Measurements from ENCODE around the gene MBD5.

The MBD5 gene

GRCh38 chr2:148263890-148264289 lies 243.0 kb downstream of the MBD5 start:
- no peak for DNase-seq
- TF ChIP-seq CTCF (IDR thresholded peaks at IDR 0.05; ENCODE audit: low read depth, low read length, missing control alignments): no peak
- H3K4me3 ChIP-seq (ENCODE audit: low read depth, low read length): no peak overlapping the region
- no peak overlapping the region for H3K27ac ChIP-seq
- H3K27me3 ChIP-seq (replicated peaks): no peaks in the 10 kb centered on the region
- H3K36me3 ChIP-seq (replicated peaks): no peaks in the 10 kb centered on the region
- in situ Hi-C loops (cut with HindIII; ENCODE audit: low pct_ligation_motif_present, low sequenced_read_pairs): no loop called here

DNA sequence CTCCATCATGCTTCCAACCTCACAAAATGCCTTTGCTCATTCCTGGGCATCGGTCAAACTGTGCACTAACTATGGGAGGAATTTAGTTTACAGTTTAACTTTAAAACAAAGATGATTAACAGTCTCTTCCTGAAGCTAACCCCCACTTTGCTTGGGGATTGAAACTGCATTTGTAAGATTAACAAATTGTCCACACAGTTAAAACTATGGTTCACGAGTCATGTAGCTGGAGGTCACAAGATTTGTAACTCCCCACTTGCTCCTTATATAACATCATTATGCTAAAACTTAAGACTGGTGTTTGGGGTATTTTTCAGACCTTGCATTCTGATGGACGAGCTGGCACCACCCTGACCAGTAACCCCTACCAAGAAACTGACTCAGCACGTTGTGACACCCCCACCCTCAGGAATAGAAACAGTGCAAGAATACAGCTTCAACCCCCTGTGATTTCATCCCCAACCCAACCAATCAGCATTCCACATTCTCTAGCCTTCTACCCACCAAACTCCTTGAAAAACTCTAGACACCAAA lies 252.3 kb downstream of the MBD5 start:
- H3K27ac ChIP-seq: no peak overlapping the region
- DNase-seq: no peak
- TF ChIP-seq CTCF (IDR thresholded peaks at IDR 0.05; ENCODE audit: low read depth, low read length, missing control alignments): no peak
- no peaks in the 10 kb centered on the region for H3K27me3 ChIP-seq (replicated peaks)
- in situ Hi-C loops (cut with HindIII; ENCODE audit: low pct_ligation_motif_present, low sequenced_read_pairs): no loop called here
- H3K4me3 ChIP-seq (ENCODE audit: low read depth, low read length): no peak overlapping the region
- H3K36me3 ChIP-seq (replicated peaks): no peaks in the 10 kb centered on the region

DNA sequence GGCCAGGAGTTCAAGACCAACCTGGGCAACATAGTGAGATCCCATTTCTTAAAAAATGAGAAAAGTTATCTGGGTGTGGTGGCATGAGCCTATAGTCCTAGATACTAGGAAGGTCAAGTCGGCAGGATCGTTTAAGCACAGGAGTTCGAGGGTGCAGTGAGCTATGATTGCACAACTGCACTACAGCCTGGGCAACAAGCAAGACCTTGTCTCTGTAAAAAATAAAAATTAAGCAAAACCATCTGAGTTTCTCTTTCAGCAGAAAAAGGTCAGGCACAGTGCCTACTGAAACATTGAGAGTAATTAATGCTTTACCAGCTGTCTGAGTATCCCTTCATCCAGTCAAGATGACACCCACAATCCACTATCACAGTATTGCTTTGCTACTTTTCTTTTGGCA lies 258.3 kb downstream of the MBD5 start:
- Histone ChIP-seq H3K4me3 (ENCODE audit: low read depth, low read length) (no peak overlapping the region), H3K27me3 (replicated peaks) (no peaks in the 10 kb centered on the region), H3K27ac (no peak overlapping the region), H3K36me3 (replicated peaks) (no peaks in the 10 kb centered on the region)
- TF ChIP-seq CTCF (IDR thresholded peaks at IDR 0.05; ENCODE audit: low read depth, low read length, missing control alignments): no peak
- in situ Hi-C loops (cut with HindIII; ENCODE audit: low pct_ligation_motif_present, low sequenced_read_pairs): no loop called here
- no peak for DNase-seq

GRCh38 chr2:148282201-148282600 lies 261.3 kb downstream of the MBD5 start:
- in situ Hi-C loops (cut with HindIII; ENCODE audit: low pct_ligation_motif_present, low sequenced_read_pairs): no loop called here
- no peaks in the 10 kb centered on the region for H3K27me3 ChIP-seq (replicated peaks)
- H3K27ac ChIP-seq: no peak overlapping the region
- no peak for TF ChIP-seq CTCF (IDR thresholded peaks at IDR 0.05; ENCODE audit: low read depth, low read length, missing control alignments)
- DNase-seq: no peak
- H3K36me3 ChIP-seq (replicated peaks): no peaks in the 10 kb centered on the region
- no peak overlapping the region for H3K4me3 ChIP-seq (ENCODE audit: low read depth, low read length)

DNA sequence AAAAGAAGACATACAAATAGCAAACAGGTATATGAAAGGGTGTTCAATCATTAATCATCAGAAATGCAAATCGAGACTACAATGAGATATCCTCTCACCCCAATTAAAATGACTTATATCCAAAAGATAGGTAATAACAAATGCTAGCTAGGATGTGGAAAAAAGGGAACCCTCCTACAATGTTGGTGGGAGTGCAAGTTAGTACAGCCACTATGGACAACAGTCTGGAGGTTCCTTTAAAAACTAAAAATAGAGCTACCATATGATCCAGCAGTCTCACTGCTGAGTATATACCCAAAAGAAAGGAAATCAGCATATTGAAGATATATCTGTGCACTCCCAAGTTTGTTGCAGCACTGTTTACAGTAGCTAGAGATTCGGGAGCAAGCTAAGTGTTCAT lies 271.5 kb downstream of the MBD5 start:
- no peak overlapping the region for H3K4me3 ChIP-seq (ENCODE audit: low read depth, low read length)
- no peaks in the 10 kb centered on the region for H3K36me3 ChIP-seq (replicated peaks)
- DNase-seq: no peak
- TF ChIP-seq CTCF (IDR thresholded peaks at IDR 0.05; ENCODE audit: low read depth, low read length, missing control alignments): no peak
- in situ Hi-C loops (cut with HindIII; ENCODE audit: low pct_ligation_motif_present, low sequenced_read_pairs): no loop called here
- H3K27ac ChIP-seq: no peak overlapping the region
- no peaks in the 10 kb centered on the region for H3K27me3 ChIP-seq (replicated peaks)

DNA sequence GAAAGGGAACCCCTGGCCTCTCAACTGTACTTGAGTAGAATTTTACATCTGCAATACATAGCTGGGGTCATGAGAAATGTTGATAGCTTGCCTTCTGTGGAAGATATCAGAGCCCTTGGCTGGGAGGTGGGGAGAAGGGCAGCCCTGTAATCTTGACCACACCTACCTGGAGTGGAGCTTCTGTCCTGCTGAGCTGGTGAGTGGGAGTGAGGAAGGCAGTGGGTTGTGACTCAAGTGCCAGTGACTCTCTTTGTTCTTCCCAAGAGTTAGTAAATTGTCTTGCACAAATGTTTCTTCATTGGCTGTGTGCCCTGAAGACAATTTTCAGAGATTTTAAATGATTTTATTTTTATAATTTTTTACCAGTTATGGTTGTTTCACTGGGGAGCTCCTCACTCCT lies 277.3 kb downstream of the MBD5 start:
- no peaks in the 10 kb centered on the region for H3K27me3 ChIP-seq (replicated peaks)
- peak; percentile 9 for DNase-seq
- H3K4me3 ChIP-seq (ENCODE audit: low read depth, low read length): no peak overlapping the region
- TF ChIP-seq CTCF (IDR thresholded peaks at IDR 0.05; ENCODE audit: low read depth, low read length, missing control alignments): no peak
- in situ Hi-C loops (cut with HindIII; ENCODE audit: low pct_ligation_motif_present, low sequenced_read_pairs): no loop called here
- no peak overlapping the region for H3K27ac ChIP-seq
- no peaks in the 10 kb centered on the region for H3K36me3 ChIP-seq (replicated peaks)
